GM12872 (cell line): ENCODE measurements around the gene SLC25A17.

ENCODE experiments used
- CTCF ChIP-seq: IDR thresholded peaks from 3 replicates; pipeline ENCODE4 v1.5.1; 2011; ENCODE audit warnings: low read depth, mild to moderate bottlenecking, low read length, moderate library complexity; ENCODE audit not compliant: insufficient read depth

The SLC25A17 gene

GRCh38 chr22:40792451-40792850 lies 26.7 kb downstream of the SLC25A17 start:
- no peak for TF ChIP-seq CTCF

GRCh38 chr22:40791241-40791640 lies 27.9 kb downstream of the SLC25A17 start:
- no peak for TF ChIP-seq CTCF

GRCh38 chr22:40789131-40789530 lies 30.0 kb downstream of the SLC25A17 start:
- no peak for TF ChIP-seq CTCF

- no peak for TF ChIP-seq CTCF
Measured at GRCh38 chr22:40782521-40782920, 36.6 kb downstream of the SLC25A17 start.

- no peak for TF ChIP-seq CTCF
Measured at GRCh38 chr22:40769761-40770160, 49.4 kb downstream of the SLC25A17 start.

DNA sequence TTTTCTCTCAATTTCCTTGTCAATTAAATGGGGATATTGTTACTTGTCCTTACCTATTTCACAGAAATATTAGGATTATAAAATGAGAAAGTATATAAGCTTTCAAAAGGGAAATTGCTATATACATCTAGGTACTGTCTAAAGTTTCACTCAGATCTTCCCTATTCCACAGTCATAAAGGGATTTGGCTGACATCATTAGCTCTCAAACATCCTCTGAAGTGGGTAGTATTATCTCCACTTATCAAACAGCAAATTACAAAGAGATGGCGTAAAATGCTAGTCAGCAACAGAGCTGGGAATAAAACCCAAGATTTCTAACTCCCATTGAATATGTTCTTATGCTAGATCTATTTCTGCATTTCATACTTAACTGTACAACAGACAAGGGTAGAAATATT lies 50.9 kb downstream of the SLC25A17 start:
- no peak for TF ChIP-seq CTCF

GRCh38 chr22:40766956-40767355 lies 52.2 kb downstream of the SLC25A17 start:
- no peak for TF ChIP-seq CTCF
